Measurements from ENCODE around the gene SYNM. TPM values are rescaled to one million over a fixed set of nuclear protein-coding genes. Genes with fewer than 3 reads are reported as not detected.

SYNM gene
- total RNA-seq, 1 experiment from 2014 or later, result not detected

GRCh38 chr15:99143655-99144610, 39.1 kb downstream of the SYNM start:
- Histone ChIP-seq H3K4me2 (ENCODE audit: low read depth, low read length, poor library complexity, severe bottlenecking) (no peak overlapping the region), H3K79me2 (ENCODE audit: low read length) (no peaks in the 10 kb centered on the region), H2AFZ (ENCODE audit: low read length) (no peak overlapping the region), H3K4me1 (ENCODE audit: low read length) (no peaks in the 10 kb centered on the region), H3K27ac (ENCODE audit: low read length) (no peak overlapping the region), H3K9me2 (replicated peaks; ENCODE audit: insufficient read depth, low read length) (no peaks in the 10 kb centered on the region), H3K36me3 (ENCODE audit: insufficient read depth, low read length) (no peaks in the 10 kb centered on the region), H3K9ac (ENCODE audit: low read length) (no peak overlapping the region), H3K27me3 (ENCODE audit: low read length) (no peaks in the 10 kb centered on the region), H3K4me3 (ENCODE audit: low read length) (no peak overlapping the region), H4K20me1 (ENCODE audit: insufficient read depth, low read depth, low read length) (no peaks in the 10 kb centered on the region), H3K9me3 (ENCODE audit: low read length) (no peaks in the 10 kb centered on the region)
- DNase-seq, result no peak

- H3K9ac ChIP-seq (ENCODE audit: low read length), result no peak overlapping the region
- no peaks in the 10 kb centered on the region for H3K79me2 ChIP-seq (ENCODE audit: low read length)
- H3K4me2 ChIP-seq (ENCODE audit: low read depth, low read length, poor library complexity, severe bottlenecking), result no peak overlapping the region
- H2AFZ ChIP-seq (ENCODE audit: low read length), result no peak overlapping the region
- no peaks in the 10 kb centered on the region for H3K36me3 ChIP-seq (ENCODE audit: insufficient read depth, low read length)
- H3K4me1 ChIP-seq (ENCODE audit: low read length), result no peaks in the 10 kb centered on the region
- no peak for DNase-seq
- no peaks in the 10 kb centered on the region for H3K9me2 ChIP-seq (replicated peaks; ENCODE audit: insufficient read depth, low read length)
- H3K4me3 ChIP-seq (ENCODE audit: low read length), result no peak overlapping the region
- H4K20me1 ChIP-seq (ENCODE audit: insufficient read depth, low read depth, low read length), result no peaks in the 10 kb centered on the region
- no peaks in the 10 kb centered on the region for H3K27me3 ChIP-seq (ENCODE audit: low read length)
- no peak overlapping the region for H3K27ac ChIP-seq (ENCODE audit: low read length)
- H3K9me3 ChIP-seq (ENCODE audit: low read length), result no peaks in the 10 kb centered on the region
These were observed 40.1 kb downstream of the SYNM start for GRCh38 chr15:99145005-99145404.

- H3K9ac ChIP-seq (ENCODE audit: low read length), result no peak overlapping the region
- no peak overlapping the region for H3K27ac ChIP-seq (ENCODE audit: low read length)
- H3K79me2 ChIP-seq (ENCODE audit: low read length), result no peaks in the 10 kb centered on the region
- H3K9me2 ChIP-seq (replicated peaks; ENCODE audit: insufficient read depth, low read length), result no peaks in the 10 kb centered on the region
- no peaks in the 10 kb centered on the region for H3K9me3 ChIP-seq (ENCODE audit: low read length)
- H2AFZ ChIP-seq (ENCODE audit: low read length), result no peak overlapping the region
- no peaks in the 10 kb centered on the region for H3K27me3 ChIP-seq (ENCODE audit: low read length)
- DNase-seq, result no peak
- no peaks in the 10 kb centered on the region for H3K36me3 ChIP-seq (ENCODE audit: insufficient read depth, low read length)
- no peaks in the 10 kb centered on the region for H3K4me1 ChIP-seq (ENCODE audit: low read length)
- no peaks in the 10 kb centered on the region for H4K20me1 ChIP-seq (ENCODE audit: insufficient read depth, low read depth, low read length)
- H3K4me2 ChIP-seq (ENCODE audit: low read depth, low read length, poor library complexity, severe bottlenecking), result no peak overlapping the region
- no peak overlapping the region for H3K4me3 ChIP-seq (ENCODE audit: low read length)
These were observed 40.9 kb downstream of the SYNM start for GRCh38 chr15:99145778-99146177.

- DNase-seq, result no peak
- no peak overlapping the region for H2AFZ ChIP-seq (ENCODE audit: low read length)
- no peaks in the 10 kb centered on the region for H3K36me3 ChIP-seq (ENCODE audit: insufficient read depth, low read length)
- H3K79me2 ChIP-seq (ENCODE audit: low read length), result no peaks in the 10 kb centered on the region
- H3K27me3 ChIP-seq (ENCODE audit: low read length), result no peaks in the 10 kb centered on the region
- no peak overlapping the region for H3K9ac ChIP-seq (ENCODE audit: low read length)
- no peaks in the 10 kb centered on the region for H3K9me2 ChIP-seq (replicated peaks; ENCODE audit: insufficient read depth, low read length)
- no peak overlapping the region for H3K4me2 ChIP-seq (ENCODE audit: low read depth, low read length, poor library complexity, severe bottlenecking)
- no peaks in the 10 kb centered on the region for H4K20me1 ChIP-seq (ENCODE audit: insufficient read depth, low read depth, low read length)
- no peak overlapping the region for H3K27ac ChIP-seq (ENCODE audit: low read length)
- H3K4me1 ChIP-seq (ENCODE audit: low read length), result no peaks in the 10 kb centered on the region
- H3K9me3 ChIP-seq (ENCODE audit: low read length), result no peaks in the 10 kb centered on the region
- H3K4me3 ChIP-seq (ENCODE audit: low read length), result no peak overlapping the region
These were observed 41.8 kb downstream of the SYNM start for GRCh38 chr15:99146661-99147060.

- Histone ChIP-seq H3K36me3 (ENCODE audit: insufficient read depth, low read length) (no peaks in the 10 kb centered on the region), H3K4me3 (ENCODE audit: low read length) (no peak overlapping the region), H3K9me2 (replicated peaks; ENCODE audit: insufficient read depth, low read length) (no peaks in the 10 kb centered on the region), H3K79me2 (ENCODE audit: low read length) (no peaks in the 10 kb centered on the region), H3K9me3 (ENCODE audit: low read length) (no peaks in the 10 kb centered on the region), H3K4me1 (ENCODE audit: low read length) (no peaks in the 10 kb centered on the region), H3K27ac (ENCODE audit: low read length) (no peak overlapping the region), H4K20me1 (ENCODE audit: insufficient read depth, low read depth, low read length) (no peaks in the 10 kb centered on the region), H3K4me2 (ENCODE audit: low read depth, low read length, poor library complexity, severe bottlenecking) (no peak overlapping the region), H3K9ac (ENCODE audit: low read length) (no peak overlapping the region), H3K27me3 (ENCODE audit: low read length) (no peaks in the 10 kb centered on the region), H2AFZ (ENCODE audit: low read length) (no peak overlapping the region)
- DNase-seq, result no peak
These were observed 44.0 kb downstream of the SYNM start for GRCh38 chr15:99148851-99149276.

GRCh38 chr15:99149366-99149765, 44.5 kb downstream of the SYNM start:
- H3K27ac ChIP-seq (ENCODE audit: low read length), result no peak overlapping the region
- H4K20me1 ChIP-seq (ENCODE audit: insufficient read depth, low read depth, low read length), result no peaks in the 10 kb centered on the region
- H3K27me3 ChIP-seq (ENCODE audit: low read length), result no peaks in the 10 kb centered on the region
- no peaks in the 10 kb centered on the region for H3K79me2 ChIP-seq (ENCODE audit: low read length)
- H3K4me1 ChIP-seq (ENCODE audit: low read length), result no peaks in the 10 kb centered on the region
- no peaks in the 10 kb centered on the region for H3K9me3 ChIP-seq (ENCODE audit: low read length)
- no peaks in the 10 kb centered on the region for H3K9me2 ChIP-seq (replicated peaks; ENCODE audit: insufficient read depth, low read length)
- H3K9ac ChIP-seq (ENCODE audit: low read length), result no peak overlapping the region
- H3K4me3 ChIP-seq (ENCODE audit: low read length), result no peak overlapping the region
- H3K4me2 ChIP-seq (ENCODE audit: low read depth, low read length, poor library complexity, severe bottlenecking), result no peak overlapping the region
- no peaks in the 10 kb centered on the region for H3K36me3 ChIP-seq (ENCODE audit: insufficient read depth, low read length)
- H2AFZ ChIP-seq (ENCODE audit: low read length), result no peak overlapping the region
- no peak for DNase-seq

GRCh38 chr15:99151156-99151555, 46.3 kb downstream of the SYNM start:
- no peak overlapping the region for H3K27ac ChIP-seq (ENCODE audit: low read length)
- H3K9ac ChIP-seq (ENCODE audit: low read length), result no peak overlapping the region
- H3K36me3 ChIP-seq (ENCODE audit: insufficient read depth, low read length), result no peaks in the 10 kb centered on the region
- H3K79me2 ChIP-seq (ENCODE audit: low read length), result no peaks in the 10 kb centered on the region
- H3K4me2 ChIP-seq (ENCODE audit: low read depth, low read length, poor library complexity, severe bottlenecking), result no peak overlapping the region
- no peaks in the 10 kb centered on the region for H4K20me1 ChIP-seq (ENCODE audit: insufficient read depth, low read depth, low read length)
- no peak overlapping the region for H3K4me3 ChIP-seq (ENCODE audit: low read length)
- no peak for DNase-seq
- no peaks in the 10 kb centered on the region for H3K4me1 ChIP-seq (ENCODE audit: low read length)
- no peaks in the 10 kb centered on the region for H3K9me3 ChIP-seq (ENCODE audit: low read length)
- no peaks in the 10 kb centered on the region for H3K9me2 ChIP-seq (replicated peaks; ENCODE audit: insufficient read depth, low read length)
- no peak overlapping the region for H2AFZ ChIP-seq (ENCODE audit: low read length)
- H3K27me3 ChIP-seq (ENCODE audit: low read length), result no peaks in the 10 kb centered on the region

- Histone ChIP-seq H3K36me3 (ENCODE audit: insufficient read depth, low read length) (no peaks in the 10 kb centered on the region), H3K9me3 (ENCODE audit: low read length) (no peaks in the 10 kb centered on the region), H3K27ac (ENCODE audit: low read length) (no peak overlapping the region), H3K9me2 (replicated peaks; ENCODE audit: insufficient read depth, low read length) (no peaks in the 10 kb centered on the region), H3K27me3 (ENCODE audit: low read length) (no peaks in the 10 kb centered on the region), H3K4me3 (ENCODE audit: low read length) (no peak overlapping the region), H2AFZ (ENCODE audit: low read length) (no peak overlapping the region), H3K4me2 (ENCODE audit: low read depth, low read length, poor library complexity, severe bottlenecking) (no peak overlapping the region), H3K9ac (ENCODE audit: low read length) (no peak overlapping the region), H3K79me2 (ENCODE audit: low read length) (no peaks in the 10 kb centered on the region), H4K20me1 (ENCODE audit: insufficient read depth, low read depth, low read length) (no peaks in the 10 kb centered on the region), H3K4me1 (ENCODE audit: low read length) (no peaks in the 10 kb centered on the region)
- DNase-seq, result no peak
These were observed 48.2 kb downstream of the SYNM start for GRCh38 chr15:99153026-99153535.

All from Karpas-422 (cell line).